ENCODE data around the gene LEAP2.

LEAP2 gene

GRCh38 chr5:132877466-132877865, 4.0 kb downstream of the LEAP2 start:
- Histone ChIP-seq H3K36me3 (ENCODE audit: low read length) (peaks cover 29% of the 10 kb centered on the region), H3K9ac (ENCODE audit: low read length) (no peak overlapping the region), H4K20me1 (ENCODE audit: low read depth, low read length) (no peaks in the 10 kb centered on the region), H3K9me2 (replicated peaks; ENCODE audit: insufficient read depth, low read length) (no peaks in the 10 kb centered on the region), H3K4me3 (ENCODE audit: insufficient read depth, low read length, poor library complexity, severe bottlenecking) (no peak overlapping the region), H3F3A (ENCODE audit: insufficient read depth) (no peaks in the 10 kb centered on the region), H3K27ac (ENCODE audit: low read depth, low read length) (no peak overlapping the region), H3K4me2 (ENCODE audit: low read depth, low read length, poor library complexity, severe bottlenecking) (no peak overlapping the region), H2AFZ (ENCODE audit: low read depth, low read length, severe bottlenecking) (no peak overlapping the region), H3K9me3 (ENCODE audit: insufficient read depth, low read length) (no peaks in the 10 kb centered on the region), H3K79me2 (ENCODE audit: insufficient read depth, low read length) (no peaks in the 10 kb centered on the region), H3K27me3 (ENCODE audit: low read length) (no peaks in the 10 kb centered on the region)
- no peak for TF ChIP-seq EZH2phosphoT487 (conservative IDR thresholded peaks at IDR 0.05; ENCODE audit: low read length)
- TF ChIP-seq, protein P1, sequence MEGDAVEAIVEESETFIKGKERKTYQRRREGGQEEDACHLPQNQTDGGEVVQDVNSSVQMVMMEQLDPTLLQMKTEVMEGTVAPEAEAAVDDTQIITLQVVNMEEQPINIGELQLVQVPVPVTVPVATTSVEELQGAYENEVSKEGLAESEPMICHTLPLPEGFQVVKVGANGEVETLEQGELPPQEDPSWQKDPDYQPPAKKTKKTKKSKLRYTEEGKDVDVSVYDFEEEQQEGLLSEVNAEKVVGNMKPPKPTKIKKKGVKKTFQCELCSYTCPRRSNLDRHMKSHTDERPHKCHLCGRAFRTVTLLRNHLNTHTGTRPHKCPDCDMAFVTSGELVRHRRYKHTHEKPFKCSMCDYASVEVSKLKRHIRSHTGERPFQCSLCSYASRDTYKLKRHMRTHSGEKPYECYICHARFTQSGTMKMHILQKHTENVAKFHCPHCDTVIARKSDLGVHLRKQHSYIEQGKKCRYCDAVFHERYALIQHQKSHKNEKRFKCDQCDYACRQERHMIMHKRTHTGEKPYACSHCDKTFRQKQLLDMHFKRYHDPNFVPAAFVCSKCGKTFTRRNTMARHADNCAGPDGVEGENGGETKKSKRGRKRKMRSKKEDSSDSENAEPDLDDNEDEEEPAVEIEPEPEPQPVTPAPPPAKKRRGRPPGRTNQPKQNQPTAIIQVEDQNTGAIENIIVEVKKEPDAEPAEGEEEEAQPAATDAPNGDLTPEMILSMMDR (IDR thresholded peaks at IDR 0.05; ENCODE audit: insufficient read depth, low read length, poor library complexity, severe bottlenecking): no peak

DNA sequence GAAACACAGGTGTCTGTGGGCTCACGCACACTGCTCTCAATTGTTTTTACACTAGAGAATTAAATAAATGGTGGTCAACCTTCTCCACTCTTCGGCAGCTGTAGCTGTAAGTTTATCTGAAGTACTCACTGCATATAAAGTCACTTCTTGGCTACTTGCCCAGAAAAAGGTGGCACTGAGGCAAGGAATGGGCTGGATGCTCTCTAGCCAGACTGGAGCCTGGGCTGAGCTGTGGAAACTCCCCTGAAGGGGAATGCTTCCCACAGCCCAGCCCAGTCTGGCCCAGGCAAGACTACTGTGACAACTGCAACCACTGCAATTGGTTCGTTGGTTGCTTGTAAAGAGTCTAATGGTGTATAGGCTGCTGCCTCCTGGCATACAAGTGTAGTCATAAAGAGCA, 4.5 kb downstream of the LEAP2 start:
- Histone ChIP-seq H2AFZ (ENCODE audit: low read depth, low read length, severe bottlenecking) (no peak overlapping the region), H3K27ac (ENCODE audit: low read depth, low read length) (no peak overlapping the region), H3K79me2 (ENCODE audit: insufficient read depth, low read length) (no peaks in the 10 kb centered on the region), H3K36me3 (ENCODE audit: low read length) (peaks cover 29% of the 10 kb centered on the region), H3K4me2 (ENCODE audit: low read depth, low read length, poor library complexity, severe bottlenecking) (no peak overlapping the region), H3K27me3 (ENCODE audit: low read length) (no peaks in the 10 kb centered on the region), H3K9ac (ENCODE audit: low read length) (no peak overlapping the region), H4K20me1 (ENCODE audit: low read depth, low read length) (no peaks in the 10 kb centered on the region), H3K4me3 (ENCODE audit: insufficient read depth, low read length, poor library complexity, severe bottlenecking) (no peak overlapping the region), H3K9me3 (ENCODE audit: insufficient read depth, low read length) (no peaks in the 10 kb centered on the region), H3K9me2 (replicated peaks; ENCODE audit: insufficient read depth, low read length) (no peaks in the 10 kb centered on the region), H3F3A (ENCODE audit: insufficient read depth) (no peaks in the 10 kb centered on the region)
- TF ChIP-seq, protein P1 (IDR thresholded peaks at IDR 0.05; ENCODE audit: insufficient read depth, low read length, poor library complexity, severe bottlenecking): no peak
- no peak for TF ChIP-seq EZH2phosphoT487 (conservative IDR thresholded peaks at IDR 0.05; ENCODE audit: low read length)

- Histone ChIP-seq H3F3A (ENCODE audit: insufficient read depth) (peaks cover 4% of the 10 kb centered on the region; the same call in 1 of the 2 replicates), H3K27ac (ENCODE audit: low read depth, low read length) (no peak overlapping the region), H3K9me3 (ENCODE audit: insufficient read depth, low read length) (no peaks in the 10 kb centered on the region), H3K9ac (ENCODE audit: low read length) (no peak overlapping the region), H3K4me2 (ENCODE audit: low read depth, low read length, poor library complexity, severe bottlenecking) (no peak overlapping the region), H4K20me1 (ENCODE audit: low read depth, low read length) (no peaks in the 10 kb centered on the region), H3K36me3 (ENCODE audit: low read length) (peaks cover 27% of the 10 kb centered on the region), H3K4me3 (ENCODE audit: insufficient read depth, low read length, poor library complexity, severe bottlenecking) (no peak overlapping the region), H3K27me3 (ENCODE audit: low read length) (no peaks in the 10 kb centered on the region), H2AFZ (ENCODE audit: low read depth, low read length, severe bottlenecking) (no peak overlapping the region), H3K79me2 (ENCODE audit: insufficient read depth, low read length) (no peaks in the 10 kb centered on the region), H3K9me2 (replicated peaks; ENCODE audit: insufficient read depth, low read length) (no peaks in the 10 kb centered on the region)
- no peak for TF ChIP-seq EZH2phosphoT487 (conservative IDR thresholded peaks at IDR 0.05; ENCODE audit: low read length)
- TF ChIP-seq, protein P1 (IDR thresholded peaks at IDR 0.05; ENCODE audit: insufficient read depth, low read length, poor library complexity, severe bottlenecking): peak; percentile 32
Measured at GRCh38 chr5:132883261-132883834, 9.9 kb downstream of the LEAP2 start.

Measured in SU-DHL-6 (cell line).